NCI-H2107 (cell line): ENCODE measurements around the gene PLAAT2.
"Not testable (repeated sequence)": the region's sequence is repeated elsewhere in the genome, so short reads cannot be mapped to it uniquely, and the experiment has no call there.

Experiments used
- DNase-seq: peaks from one replicate; lab custom pipeline; 2025; lab: John Stamatoyannopoulos, UW

PLAAT2 gene

DNA sequence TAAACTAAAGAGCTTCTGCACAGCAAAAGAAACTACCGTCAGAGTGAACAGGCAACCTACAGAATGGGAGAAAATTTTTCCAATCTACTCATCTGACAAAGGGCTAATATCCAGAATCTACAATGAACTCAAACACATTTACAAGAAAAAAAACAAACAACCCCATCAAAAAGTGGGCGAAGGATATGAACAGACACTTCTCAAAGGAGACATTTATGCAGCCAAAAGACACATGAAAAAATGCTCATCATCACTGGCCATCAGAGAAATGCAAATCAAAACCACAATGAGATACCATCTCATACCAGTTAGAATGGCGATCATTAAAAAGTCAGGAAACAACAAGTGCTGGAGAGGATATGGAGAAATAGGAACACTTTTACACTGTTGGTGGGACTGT, 15.7 kb upstream of the PLAAT2 start:
- DNase-seq, result not testable (repeated sequence)

DNA sequence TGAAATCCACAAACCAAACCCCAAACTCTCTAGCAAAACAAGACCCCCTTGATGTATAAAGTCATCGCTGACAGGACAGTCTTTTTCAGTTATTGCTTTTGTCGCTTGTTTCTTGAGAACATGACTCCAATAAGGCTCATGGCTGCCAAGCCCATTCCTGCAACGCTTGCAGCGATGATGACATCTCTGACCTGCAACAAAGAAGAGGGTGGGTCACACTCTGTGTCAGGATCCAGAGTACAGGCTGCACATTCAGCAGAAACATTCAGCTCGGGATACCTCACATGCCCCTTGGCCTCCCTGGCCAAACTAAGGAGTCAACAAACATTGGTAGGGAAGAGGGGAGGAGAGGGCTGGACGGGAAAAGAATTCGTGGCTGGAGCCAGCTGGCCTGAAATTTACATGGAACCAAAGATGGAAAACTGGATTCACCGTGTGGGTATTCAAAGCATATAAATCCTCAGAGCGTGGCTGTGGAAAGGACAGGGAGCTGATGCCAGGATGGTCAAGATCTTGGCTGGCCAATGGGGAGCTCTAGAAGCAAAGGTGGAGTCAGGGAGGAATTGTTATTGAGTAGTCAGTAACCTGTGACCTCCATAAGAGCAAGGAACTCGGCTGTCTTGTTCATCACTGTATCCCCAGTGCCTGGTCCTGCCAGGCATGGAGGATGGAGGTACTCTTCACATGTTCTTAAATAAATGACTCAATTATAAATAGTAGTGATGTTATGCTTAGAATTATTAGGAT, 11.8 kb upstream of the PLAAT2 start:
- no peak for DNase-seq

DNA sequence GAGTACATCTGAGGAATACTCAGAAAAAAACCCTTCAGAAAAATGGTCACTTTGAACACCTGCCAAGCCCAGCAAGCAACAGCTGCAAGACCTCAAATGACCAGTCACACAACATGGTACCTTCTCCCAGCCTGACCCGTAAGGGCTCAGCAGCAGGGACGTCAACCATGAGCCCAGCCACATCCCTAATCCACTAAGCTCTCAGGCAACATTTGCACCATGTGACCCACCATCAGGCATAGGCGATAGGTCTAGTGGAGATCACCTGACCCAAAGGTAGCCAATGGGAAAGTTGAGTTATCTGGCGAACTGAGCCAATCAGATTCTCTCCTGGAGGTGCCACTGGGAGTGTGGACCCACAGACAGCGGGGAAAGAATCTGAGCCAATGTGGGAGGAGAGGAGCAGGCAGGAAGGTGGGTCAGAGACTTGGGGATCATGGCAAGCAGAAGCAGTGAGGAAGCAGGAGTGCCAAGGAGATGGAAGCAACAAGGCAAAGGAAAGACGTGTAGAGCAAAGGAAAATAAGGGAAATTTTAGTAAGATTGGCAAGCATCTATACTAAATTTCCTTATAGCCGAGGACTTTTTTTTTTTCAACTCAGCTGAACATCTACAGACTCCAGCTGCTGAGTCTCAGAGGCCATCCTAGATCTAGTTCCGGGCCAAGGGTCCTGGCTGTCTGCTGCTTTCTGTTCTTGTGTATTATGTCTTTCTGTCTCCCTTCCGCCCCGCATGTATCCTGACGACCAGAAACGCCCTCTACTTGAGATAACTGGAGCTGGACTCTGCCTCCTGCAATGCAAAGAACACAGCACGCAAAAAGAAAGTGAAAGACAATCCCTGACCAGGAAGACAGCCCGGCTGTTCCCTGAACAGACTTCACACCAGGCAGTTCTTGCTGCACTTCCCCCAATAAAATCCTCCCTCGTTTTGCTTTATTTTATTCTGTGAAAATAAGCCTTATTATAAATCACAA, 11.0 kb upstream of the PLAAT2 start:
- peak; percentile 10 for DNase-seq

DNA sequence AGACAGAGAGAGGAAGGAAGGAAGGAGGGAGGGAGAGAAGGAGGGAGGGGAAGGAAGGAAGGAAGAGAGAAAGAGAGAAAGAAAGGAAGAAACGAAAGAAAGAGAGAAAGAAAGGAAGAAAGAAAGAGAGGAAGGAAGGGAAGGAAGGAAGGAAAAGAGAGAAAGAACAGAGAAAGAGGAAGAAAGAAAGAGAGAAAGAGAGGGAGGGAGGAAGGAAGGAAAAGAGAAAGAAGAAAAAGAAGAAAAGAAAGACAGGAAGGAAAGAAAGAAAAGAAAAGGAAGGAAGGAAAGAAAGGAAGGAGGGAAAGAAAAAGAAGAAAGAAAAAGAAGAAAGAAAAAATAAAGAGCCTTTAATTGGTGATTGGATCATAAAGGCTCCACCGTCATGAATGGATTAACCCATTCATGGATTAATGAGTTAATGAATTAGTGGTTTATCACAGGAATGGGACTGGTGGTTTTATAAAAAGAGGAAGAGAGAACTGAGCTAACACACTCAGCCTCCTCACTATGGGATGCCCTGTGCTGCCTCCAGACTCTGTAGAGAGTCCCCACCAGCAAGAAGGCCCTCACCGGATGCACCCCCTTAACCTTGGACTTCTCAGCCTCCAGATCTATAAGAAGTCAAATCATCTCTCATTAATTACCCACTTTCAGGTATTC, 9.0 kb upstream of the PLAAT2 start:
- no peak for DNase-seq

DNA sequence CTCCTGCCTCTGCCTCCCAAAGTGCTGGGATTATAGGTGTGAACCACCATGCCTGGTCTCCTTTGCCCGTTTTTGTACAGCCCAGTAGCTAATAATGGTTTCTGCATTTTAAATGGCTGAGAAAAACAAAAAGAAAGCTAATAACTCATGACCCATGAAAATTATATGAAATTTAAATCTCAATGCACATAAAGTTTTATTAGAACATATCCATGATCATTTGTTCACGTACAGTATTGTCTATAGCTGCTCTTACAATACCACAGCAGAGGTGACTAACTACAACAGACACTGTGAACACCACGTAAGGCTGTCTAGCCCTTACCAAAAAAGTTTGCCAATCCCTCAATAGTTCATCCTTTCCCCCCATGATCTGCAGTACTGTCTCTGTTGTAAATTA, 6.4 kb upstream of the PLAAT2 start:
- no peak for DNase-seq

DNA sequence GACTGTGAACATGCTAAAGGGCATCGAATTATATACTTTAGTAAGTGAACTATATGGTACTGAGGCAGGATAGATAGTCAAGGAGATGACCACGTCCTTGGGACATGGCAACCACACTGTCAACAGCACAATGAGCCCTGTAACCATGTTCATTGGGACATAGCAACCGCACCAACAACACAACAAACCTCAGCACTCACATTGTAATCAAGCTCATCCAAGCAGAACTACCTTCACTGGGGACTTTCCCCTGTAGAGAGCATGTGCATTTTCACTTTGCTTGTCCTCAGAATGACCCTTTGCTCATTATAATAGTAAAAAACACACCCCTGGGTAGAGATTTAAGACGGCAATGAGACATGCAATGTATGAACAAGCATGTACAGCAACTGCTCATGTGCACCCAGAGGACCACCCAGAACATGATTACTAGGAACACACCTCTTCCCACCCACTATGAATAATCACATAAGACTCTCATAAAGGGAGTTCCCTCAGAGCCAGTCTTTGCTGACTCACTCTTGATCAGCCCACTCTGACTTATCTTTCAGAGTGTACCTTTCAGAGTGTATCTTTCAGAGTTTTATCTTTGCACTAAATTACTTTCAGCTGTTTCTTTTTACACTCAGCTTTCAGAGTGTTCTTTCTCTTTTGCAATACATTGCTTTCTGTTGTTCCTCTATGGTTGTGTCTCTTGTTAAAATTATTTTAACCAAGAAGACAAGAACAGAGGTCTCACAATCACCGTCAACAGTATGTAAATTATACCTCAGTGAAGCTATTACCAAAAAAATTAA, 4.1 kb upstream of the PLAAT2 start:
- peak; percentile 4 for DNase-seq

DNA sequence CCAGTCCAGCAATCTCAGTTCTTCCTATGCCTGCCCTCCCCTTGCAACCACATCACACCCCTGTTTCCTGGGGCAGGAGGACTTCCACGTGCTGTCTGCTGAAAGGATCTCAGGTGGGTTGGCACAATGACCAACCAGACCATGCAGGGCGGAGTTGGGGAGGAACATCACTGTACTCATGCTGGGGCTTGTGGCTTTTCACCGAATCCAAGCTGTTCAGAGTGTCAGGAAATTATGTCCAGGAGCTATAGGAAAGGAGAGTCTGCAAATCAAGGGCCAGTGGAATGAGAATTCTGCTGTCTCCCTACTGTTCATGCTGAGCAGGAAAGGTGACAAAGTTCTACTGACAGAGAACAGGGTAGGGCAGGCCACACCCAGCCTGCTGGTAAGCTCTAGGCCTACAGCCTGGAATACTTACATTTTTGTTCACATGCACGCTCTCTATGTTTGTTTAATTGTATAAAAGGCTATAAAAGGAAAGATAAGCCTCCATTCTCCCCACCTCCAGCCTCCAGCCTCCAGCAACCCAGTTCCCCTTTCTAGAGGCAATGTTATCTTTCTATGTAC, 1.7 kb upstream of the PLAAT2 start:
- no peak for DNase-seq

DNA sequence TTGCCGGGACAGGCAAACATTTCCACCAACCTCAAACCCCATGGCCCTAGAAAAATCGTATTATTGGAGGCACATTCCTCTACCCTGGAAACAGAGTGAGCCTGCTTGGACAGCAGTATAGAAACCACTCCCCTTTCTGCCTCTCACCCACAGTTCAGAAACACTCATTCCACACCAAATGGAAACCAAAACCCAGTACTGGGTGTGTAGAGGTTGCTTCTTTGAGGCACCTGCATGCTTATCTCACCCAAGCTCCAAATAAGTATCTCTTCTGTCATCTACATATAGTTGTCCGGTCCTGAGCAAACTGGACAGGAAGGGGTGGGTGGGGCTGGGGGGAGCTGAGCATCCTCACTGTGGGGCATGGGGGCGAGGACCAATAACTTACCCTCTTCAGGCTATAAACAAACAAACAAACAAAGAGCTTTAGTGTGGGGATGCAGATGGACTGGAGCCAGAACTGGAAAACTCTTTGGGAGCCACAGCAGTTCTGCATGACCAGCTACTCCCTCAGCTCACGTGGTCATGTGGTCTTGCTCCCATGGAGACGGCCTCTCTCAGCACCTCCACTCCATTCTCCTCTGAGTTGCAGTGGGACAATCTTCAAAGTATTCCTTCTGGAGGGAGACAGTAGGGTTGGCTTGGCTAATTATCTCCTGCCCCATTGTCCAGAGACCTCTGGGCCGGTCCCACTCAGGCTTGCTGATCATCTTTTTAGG, 1.0 kb upstream of the PLAAT2 start:
- peak; percentile 1 for DNase-seq

DNA sequence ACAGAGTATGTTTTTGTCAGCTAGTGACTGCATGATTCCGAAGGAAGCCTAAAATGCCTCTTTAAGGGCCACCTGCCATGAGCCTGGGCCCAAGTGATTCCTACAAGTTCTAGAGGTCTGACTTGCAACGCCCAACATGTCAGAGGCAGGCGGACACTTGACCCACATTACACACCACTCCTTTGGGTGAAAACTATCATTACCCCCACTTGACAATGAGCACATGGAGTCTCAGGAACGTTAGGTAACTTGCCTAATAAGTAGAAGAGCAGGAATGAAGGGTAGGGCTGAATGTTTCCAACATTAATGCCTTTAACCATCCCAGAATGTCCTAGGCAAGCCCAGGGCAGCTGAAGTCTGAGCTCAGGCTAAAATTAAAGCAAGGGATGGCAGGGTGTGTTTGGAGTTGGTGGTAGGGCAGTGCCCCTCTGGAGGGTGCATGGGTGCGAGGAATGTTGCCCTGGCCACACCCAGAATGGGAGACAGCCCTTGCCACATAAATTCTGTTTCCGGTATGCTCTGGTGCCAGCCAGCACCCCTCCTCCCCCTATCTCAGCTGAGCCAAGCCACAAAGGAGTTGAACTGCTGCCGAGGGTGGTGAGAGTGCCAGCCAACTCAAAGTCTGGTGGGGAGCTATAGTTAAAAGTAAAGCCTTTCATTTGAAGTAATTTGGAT, 2.5 kb downstream of the PLAAT2 start:
- DNase-seq, result no peak

DNA sequence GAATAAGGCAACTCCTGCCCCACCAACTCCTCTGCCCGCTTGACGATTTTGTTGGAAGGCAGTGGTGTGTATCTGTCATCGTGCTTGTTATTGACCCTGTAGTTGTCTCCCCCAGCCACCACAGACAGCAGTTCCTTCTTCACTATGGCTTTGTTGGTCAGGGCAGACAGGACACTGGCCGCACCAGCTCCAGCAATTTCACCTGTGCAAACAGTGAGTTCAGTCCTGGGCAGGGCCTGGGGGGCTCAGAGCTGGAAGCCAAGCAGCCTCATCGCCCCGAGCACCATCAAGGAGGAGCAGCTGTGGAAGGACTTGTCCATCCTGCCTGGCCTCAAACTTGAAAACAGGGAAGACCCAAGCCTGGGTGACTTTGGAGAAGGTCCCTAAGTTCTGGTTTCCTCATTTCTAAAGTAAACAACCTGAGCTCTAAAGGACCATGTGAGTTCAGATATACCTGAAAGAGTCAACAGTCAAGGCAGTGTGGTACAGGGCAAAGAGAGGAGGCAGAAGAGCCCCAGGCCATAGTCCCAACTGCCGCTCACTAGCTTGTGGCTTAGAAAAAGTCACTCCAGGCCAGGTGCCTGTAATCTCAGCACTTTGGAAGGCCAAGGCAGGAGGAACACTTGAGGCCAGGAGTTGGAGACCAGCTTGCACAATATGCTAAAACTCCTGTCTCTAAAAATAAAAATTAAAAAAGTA, 4.6 kb downstream of the PLAAT2 start:
- no peak for DNase-seq

DNA sequence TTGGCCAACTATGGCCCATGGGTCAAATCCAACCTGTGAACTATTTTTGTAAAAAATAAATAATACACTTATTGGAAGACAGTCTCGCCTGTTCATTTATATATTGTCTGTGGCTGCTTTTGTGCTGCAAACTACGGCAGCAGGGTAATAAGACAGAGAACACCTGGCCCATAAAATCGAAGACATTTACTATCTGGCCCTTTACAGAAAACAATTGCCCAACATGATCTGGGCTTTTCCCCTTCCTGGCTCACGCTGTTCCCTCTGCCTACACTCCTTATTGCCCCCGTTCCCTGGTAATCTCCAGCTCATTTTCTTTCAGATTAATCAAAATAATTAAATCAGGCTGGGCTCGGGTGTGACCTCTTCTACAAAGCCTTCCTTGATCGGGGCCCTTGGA, 5.6 kb downstream of the PLAAT2 start:
- no peak for DNase-seq

DNA sequence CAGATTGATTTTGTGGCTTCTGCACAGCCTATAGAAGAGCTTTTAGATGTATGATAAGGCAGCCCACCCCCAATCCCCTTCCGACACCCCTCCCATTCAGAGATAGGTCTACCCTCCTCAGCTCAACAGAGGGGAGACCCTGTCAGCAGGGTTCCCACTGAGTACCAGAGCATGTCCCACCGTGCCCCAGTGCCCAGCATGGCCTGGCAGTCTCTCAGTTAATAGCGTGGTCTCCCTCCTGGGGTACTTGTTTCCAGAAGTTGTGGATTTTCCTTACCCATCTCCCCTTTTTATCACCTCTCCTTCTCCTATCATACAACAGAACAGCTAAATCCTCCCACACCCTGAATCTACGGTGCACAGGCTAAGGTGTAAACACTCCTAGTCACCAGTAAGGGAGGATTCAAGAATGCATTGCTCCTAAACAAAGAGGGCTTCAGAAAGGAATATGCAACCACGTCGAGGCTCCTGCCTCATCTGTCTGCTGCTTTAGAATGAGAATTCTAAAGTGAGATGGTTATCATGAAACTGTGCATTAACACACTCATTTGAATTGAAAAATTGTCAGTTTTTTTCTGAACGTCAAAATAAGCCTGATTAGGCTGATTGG, 6.7 kb downstream of the PLAAT2 start:
- DNase-seq, result no peak

DNA sequence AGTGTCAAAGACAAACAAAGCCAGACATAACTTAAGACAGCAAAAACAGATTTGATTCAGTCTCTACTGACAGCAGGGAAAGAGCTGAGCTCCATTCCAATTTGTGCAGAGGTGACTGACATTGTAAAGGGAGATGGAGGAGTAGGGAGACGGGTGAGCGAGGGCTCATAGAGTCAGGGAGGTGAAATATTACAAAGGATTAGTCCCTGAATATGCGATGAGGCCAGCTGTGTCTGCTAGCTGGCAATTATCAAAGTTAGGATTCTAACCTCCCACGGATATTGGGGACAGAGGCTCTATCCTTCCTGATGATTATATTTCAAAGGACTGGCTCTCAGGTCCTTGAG, 8.3 kb downstream of the PLAAT2 start:
- DNase-seq, result no peak

DNA sequence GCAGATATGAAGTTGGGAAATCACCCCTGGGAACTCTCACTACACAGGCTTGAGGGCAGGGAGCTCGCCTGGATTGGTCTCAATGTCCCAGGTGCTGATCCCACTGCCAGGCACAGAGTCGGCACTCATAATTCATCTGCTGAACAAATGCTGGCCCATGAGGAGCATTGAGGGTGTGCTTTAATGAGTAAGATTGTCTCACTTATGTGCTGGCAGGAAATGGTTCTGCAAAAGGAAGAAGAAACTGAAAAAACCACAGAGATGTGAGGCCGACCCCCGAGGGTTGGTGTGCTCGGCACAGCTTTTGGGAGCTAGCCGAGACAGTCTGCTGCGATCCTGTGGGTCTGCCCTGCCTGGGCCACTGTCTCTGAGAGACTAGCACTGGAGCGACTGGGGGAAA, 9.4 kb downstream of the PLAAT2 start:
- no peak for DNase-seq

DNA sequence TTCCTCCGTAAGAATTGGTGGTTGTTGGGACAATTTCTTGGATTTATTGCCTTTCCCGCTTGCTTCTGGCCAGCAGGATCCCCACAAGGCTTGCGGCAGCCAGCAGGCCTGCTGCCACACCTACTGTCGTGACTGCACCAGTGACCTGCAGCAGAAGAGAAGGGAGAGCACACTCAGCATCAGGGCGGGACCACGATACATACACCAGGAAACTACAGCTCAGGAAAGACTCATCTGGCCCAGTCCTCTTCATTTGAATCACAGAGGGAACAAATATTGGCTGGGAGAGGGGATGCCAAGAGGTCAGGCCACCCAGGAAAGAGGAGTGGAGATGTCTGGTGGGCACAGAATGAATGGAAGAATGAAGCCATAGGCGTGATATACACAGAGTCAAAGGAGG, 10.3 kb downstream of the PLAAT2 start:
- no peak for DNase-seq

DNA sequence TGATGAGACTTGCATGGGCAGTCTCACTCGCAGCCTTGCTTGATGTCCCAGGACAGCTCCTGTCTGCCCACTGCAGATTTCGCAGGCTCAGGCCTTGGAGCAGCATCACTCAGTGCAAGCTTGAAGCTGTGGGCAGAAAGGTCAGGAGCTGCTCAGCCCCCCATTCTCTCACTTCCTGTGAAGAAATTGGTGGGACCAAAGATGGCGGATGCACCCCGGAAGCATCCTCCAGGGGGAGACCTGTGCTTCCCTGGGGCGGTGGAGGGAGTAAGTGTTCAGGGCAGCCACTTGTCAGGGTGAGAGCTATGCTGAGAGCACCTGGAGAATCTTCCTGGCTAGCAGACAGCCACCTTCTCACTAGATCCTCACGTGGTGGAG, 11.3 kb downstream of the PLAAT2 start:
- DNase-seq, result no peak

DNA sequence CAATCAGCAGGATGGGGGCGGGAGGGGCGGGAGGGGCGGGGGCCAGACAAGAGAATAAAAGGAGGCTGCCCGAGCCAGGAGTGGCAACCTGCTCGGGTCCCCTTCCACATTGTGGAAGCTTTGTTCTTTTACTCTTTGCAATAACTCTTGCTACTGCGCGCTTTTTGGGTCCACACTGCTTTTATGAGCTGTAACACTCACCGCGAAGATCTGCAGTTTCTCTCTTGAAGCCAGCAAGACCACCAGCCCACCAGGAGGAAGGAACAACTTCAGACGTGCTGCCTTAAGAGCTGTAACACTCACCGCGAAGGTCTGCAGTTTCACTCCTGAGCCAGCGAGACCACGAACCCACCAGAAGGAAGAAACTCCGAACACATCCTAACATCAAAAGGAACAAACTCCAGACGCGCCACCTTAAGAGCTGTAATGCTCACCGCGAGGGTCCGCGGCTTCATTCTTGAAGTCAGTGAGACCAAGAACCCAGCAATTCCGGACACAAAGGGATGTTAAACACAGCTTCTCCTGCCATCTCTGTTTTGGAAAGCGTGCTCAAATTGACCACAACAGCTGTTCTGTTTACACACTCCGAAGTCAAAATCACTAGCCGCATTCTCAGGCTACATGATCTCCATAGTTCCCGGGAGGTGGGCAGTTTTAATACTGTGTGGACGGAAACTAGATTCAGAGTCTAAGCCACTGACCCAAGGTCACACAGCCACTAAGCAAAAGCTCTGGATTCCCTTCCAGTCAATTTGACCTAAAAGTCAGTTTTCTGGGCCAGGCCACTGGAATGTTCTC, 11.9 kb downstream of the PLAAT2 start:
- DNase-seq, result no peak

DNA sequence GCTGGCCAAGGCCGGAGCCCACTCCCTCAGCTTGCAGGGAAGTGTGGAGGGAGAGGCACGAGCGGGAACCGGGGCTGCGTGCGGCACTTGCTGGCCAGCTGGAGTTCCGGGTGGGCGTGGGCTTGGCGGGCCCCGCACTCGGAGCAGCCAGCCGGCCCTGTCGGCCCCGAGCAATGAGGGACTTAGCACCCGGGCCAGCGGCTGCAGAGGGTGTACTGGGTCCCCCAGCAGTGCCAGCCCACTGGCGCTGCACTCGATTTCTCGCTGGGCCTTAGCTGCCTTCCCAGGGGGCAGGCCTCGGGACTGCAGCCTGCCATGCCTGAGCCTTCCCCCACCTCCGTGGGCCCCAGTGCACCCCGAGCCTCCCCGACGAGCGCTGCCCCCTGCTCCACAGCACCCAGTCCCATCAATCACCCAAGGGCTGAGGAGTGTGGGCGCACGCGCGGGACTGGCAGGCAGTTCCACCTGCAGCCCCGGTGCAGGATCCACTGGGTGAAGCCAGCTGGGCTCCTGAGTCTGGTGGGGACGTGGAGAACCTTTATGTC, 13.0 kb downstream of the PLAAT2 start:
- DNase-seq, result not testable (repeated sequence)
